ENCODE results near the gene ARL5A.

Gene ARL5A

GRCh38 chr2:151842830-151843690 lies 14.8 kb upstream of the ARL5A start:
- H3K4me3 ChIP-seq (ENCODE audit: low read depth, low read length): no peak overlapping the region
- no peak for DNase-seq (ENCODE audit: low read depth)
- TF ChIP-seq MAX (IDR thresholded peaks at IDR 0.05; ENCODE audit: low read depth, low read length) (no peak), POLR2A (IDR thresholded peaks at IDR 0.05; ENCODE audit: extremely low read depth, insufficient read length) (no peak), MYC (IDR thresholded peaks at IDR 0.05; ENCODE audit: low read depth, low read length) (no peak)
- TF ChIP-seq, protein P1, sequence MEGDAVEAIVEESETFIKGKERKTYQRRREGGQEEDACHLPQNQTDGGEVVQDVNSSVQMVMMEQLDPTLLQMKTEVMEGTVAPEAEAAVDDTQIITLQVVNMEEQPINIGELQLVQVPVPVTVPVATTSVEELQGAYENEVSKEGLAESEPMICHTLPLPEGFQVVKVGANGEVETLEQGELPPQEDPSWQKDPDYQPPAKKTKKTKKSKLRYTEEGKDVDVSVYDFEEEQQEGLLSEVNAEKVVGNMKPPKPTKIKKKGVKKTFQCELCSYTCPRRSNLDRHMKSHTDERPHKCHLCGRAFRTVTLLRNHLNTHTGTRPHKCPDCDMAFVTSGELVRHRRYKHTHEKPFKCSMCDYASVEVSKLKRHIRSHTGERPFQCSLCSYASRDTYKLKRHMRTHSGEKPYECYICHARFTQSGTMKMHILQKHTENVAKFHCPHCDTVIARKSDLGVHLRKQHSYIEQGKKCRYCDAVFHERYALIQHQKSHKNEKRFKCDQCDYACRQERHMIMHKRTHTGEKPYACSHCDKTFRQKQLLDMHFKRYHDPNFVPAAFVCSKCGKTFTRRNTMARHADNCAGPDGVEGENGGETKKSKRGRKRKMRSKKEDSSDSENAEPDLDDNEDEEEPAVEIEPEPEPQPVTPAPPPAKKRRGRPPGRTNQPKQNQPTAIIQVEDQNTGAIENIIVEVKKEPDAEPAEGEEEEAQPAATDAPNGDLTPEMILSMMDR (IDR thresholded peaks at IDR 0.05; ENCODE audit: low read depth, low read length): no peak

DNA sequence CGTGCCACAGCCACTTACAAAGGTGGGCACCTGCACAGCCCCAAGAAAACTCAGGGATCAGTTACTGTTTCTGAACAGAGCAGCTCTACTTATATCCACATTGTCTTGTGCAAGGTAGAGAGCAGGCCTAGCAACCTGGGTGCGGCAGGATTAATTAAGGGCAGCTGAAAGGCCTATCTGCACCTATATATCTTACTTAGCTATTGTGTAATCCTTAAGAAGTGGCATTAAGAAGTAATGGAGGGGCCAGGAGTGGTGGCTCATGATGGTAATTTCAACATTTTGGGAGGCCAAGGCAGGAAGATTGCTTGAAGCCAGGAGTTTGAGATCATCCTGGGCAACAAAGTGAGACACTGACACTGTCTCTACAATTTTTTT lies 12.8 kb upstream of the ARL5A start:
- TF ChIP-seq POLR2A (IDR thresholded peaks at IDR 0.05; ENCODE audit: extremely low read depth, insufficient read length) (no peak), MAX (IDR thresholded peaks at IDR 0.05; ENCODE audit: low read depth, low read length) (no peak), MYC (IDR thresholded peaks at IDR 0.05; ENCODE audit: low read depth, low read length) (no peak)
- TF ChIP-seq, protein P1 (IDR thresholded peaks at IDR 0.05; ENCODE audit: low read depth, low read length): no peak
- no peak overlapping the region for H3K4me3 ChIP-seq (ENCODE audit: low read depth, low read length)
- DNase-seq (ENCODE audit: low read depth): no peak

DNA sequence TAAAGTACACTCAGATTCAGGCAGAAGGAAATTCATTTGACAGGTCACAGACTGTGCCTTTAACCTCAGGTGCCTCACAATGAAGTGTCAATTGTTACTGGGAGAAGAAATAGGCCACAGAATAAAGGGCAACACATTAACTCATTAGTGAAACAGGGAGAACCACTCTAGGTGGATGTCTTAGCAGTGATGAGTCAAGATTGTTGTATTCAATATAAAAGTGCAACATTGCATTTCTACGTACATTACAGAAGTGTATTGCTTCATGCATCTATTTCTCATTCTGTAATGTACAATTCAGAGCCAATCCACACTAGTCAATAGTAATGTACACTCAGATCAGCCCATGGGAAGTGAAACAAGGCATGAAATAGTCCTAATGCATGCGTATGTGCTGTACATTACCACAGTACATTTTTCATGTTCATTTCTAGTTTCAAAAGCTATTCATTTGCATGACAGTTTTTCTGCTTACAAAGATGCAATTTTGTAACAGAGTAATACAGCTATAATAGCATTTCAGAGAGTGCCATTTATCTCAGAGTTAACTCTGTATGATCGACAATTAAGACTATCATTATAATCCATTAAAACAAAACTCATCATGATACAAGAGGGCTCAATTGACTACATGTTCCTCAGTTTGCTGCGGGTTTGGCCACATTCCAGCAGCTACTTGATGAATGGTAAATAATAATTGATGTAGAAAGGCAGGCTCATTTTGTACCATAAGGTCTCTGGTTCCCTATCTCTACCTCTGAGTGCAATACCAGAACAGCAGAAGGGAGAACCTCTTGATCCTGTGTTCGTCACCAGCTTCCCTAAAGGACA lies 12.2 kb upstream of the ARL5A start:
- TF ChIP-seq MYC (IDR thresholded peaks at IDR 0.05; ENCODE audit: low read depth, low read length): no peak
- TF ChIP-seq, protein P1 (IDR thresholded peaks at IDR 0.05; ENCODE audit: low read depth, low read length): no peak
- no peak for TF ChIP-seq MAX (IDR thresholded peaks at IDR 0.05; ENCODE audit: low read depth, low read length)
- no peak for TF ChIP-seq POLR2A (IDR thresholded peaks at IDR 0.05; ENCODE audit: extremely low read depth, insufficient read length)
- no peak for DNase-seq (ENCODE audit: low read depth)
- H3K4me3 ChIP-seq (ENCODE audit: low read depth, low read length): no peak overlapping the region

DNA sequence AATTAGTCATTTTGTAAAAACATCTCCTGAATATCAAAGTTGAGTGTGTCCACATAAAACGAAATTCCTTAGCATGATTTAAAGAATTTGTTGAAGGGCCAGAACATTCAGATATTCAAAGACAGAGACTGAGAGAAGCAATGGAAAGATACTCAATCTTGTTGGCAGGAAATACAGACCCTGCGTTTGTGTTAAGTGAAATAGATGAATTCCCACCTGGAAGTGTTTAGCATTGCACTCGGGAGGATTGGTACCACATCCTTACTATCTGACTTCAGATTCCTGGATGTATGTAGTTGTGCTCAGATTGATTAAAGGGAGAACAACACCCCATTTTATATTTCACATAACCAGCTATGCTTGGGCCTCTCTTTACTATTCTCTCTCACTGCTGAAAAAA lies 9.7 kb upstream of the ARL5A start:
- TF ChIP-seq MAX (IDR thresholded peaks at IDR 0.05; ENCODE audit: low read depth, low read length): no peak
- TF ChIP-seq MYC (IDR thresholded peaks at IDR 0.05; ENCODE audit: low read depth, low read length): no peak
- TF ChIP-seq POLR2A (IDR thresholded peaks at IDR 0.05; ENCODE audit: extremely low read depth, insufficient read length): no peak
- TF ChIP-seq, protein P1 (IDR thresholded peaks at IDR 0.05; ENCODE audit: low read depth, low read length): no peak
- no peak overlapping the region for H3K4me3 ChIP-seq (ENCODE audit: low read depth, low read length)
- no peak for DNase-seq (ENCODE audit: low read depth)

GRCh38 chr2:151833984-151834383 lies 5.8 kb upstream of the ARL5A start:
- H3K4me3 ChIP-seq (ENCODE audit: low read depth, low read length): no peak overlapping the region
- DNase-seq (ENCODE audit: low read depth): peak; percentile 60
- TF ChIP-seq MAX (IDR thresholded peaks at IDR 0.05; ENCODE audit: low read depth, low read length) (no peak), POLR2A (IDR thresholded peaks at IDR 0.05; ENCODE audit: extremely low read depth, insufficient read length) (no peak), MYC (IDR thresholded peaks at IDR 0.05; ENCODE audit: low read depth, low read length) (no peak)
- TF ChIP-seq, protein P1 (IDR thresholded peaks at IDR 0.05; ENCODE audit: low read depth, low read length): no peak

Measured in NB4 (cell line).